HG03469 (cell line): ENCODE data around the gene REEP3.

Experiments used
- ATAC-seq: cut with Tn5 transposase; IDR thresholded peaks from one replicate; pipeline ENCODE4 v1.9.1; 2021; ENCODE audit warnings: mild to moderate bottlenecking, moderate library complexity, moderate number of reproducible peaks; ENCODE audit not compliant: unreplicated experiment

Gene REEP3

GRCh38 chr10:63505562-63505961, 15.6 kb upstream of the REEP3 start:
- no peak for ATAC-seq

GRCh38 chr10:63506554-63506953, 14.6 kb upstream of the REEP3 start:
- ATAC-seq, result no peak

GRCh38 chr10:63515002-63515763, 6.0 kb upstream of the REEP3 start:
- no peak for ATAC-seq

GRCh38 chr10:63516207-63516606, 5.0 kb upstream of the REEP3 start:
- ATAC-seq, result no peak

- ATAC-seq, result no peak
Observed at GRCh38 chr10:63518690-63519288, 2.4 kb upstream of the REEP3 start.

- peak; percentile 37 for ATAC-seq
Observed at GRCh38 chr10:63521416-63522276, 445 bp downstream of the REEP3 start.

GRCh38 chr10:63522277-63522687, 1.1 kb downstream of the REEP3 start:
- ATAC-seq, result no peak

GRCh38 chr10:63522995-63523394, 1.8 kb downstream of the REEP3 start:
- no peak for ATAC-seq

GRCh38 chr10:63525021-63525420, 3.8 kb downstream of the REEP3 start:
- no peak for ATAC-seq

GRCh38 chr10:63527401-63527800, 6.2 kb downstream of the REEP3 start:
- ATAC-seq, result no peak

GRCh38 chr10:63528084-63528744, 7.0 kb downstream of the REEP3 start:
- ATAC-seq, result no peak

GRCh38 chr10:63530409-63530808, 9.2 kb downstream of the REEP3 start:
- no peak for ATAC-seq

- ATAC-seq, result no peak
Observed at GRCh38 chr10:63534723-63535122, 13.5 kb downstream of the REEP3 start.

- no peak for ATAC-seq
Observed at GRCh38 chr10:63536698-63537097, 15.5 kb downstream of the REEP3 start.

- no peak for ATAC-seq
Observed at GRCh38 chr10:63537536-63537935, 16.3 kb downstream of the REEP3 start.

- no peak for ATAC-seq
Observed at GRCh38 chr10:63539377-63539776, 18.2 kb downstream of the REEP3 start.

- ATAC-seq, result no peak
Observed at GRCh38 chr10:63539994-63540393, 18.8 kb downstream of the REEP3 start.

- ATAC-seq, result no peak
Observed at GRCh38 chr10:63542835-63543575, 21.8 kb downstream of the REEP3 start.

- no peak for ATAC-seq
Observed at GRCh38 chr10:63543576-63543962, 22.4 kb downstream of the REEP3 start.

GRCh38 chr10:63544418-63544817, 23.2 kb downstream of the REEP3 start:
- no peak for ATAC-seq
